GM12874 (cell line): Measurements from ENCODE around the gene SLC38A2.

Experiments
- TF ChIP-seq, protein P1 (sequence below): IDR thresholded peaks from 2 replicates; pipeline ENCODE4 v1.5.1; 2011; ENCODE audit warnings: low read depth, mild to moderate bottlenecking, control low read depth, low read length, moderate library complexity; ENCODE audit not compliant: insufficient read depth

The SLC38A2 gene

GRCh38 chr12:46320731-46321130, 51.8 kb downstream of the SLC38A2 start:
- TF ChIP-seq, protein P1, sequence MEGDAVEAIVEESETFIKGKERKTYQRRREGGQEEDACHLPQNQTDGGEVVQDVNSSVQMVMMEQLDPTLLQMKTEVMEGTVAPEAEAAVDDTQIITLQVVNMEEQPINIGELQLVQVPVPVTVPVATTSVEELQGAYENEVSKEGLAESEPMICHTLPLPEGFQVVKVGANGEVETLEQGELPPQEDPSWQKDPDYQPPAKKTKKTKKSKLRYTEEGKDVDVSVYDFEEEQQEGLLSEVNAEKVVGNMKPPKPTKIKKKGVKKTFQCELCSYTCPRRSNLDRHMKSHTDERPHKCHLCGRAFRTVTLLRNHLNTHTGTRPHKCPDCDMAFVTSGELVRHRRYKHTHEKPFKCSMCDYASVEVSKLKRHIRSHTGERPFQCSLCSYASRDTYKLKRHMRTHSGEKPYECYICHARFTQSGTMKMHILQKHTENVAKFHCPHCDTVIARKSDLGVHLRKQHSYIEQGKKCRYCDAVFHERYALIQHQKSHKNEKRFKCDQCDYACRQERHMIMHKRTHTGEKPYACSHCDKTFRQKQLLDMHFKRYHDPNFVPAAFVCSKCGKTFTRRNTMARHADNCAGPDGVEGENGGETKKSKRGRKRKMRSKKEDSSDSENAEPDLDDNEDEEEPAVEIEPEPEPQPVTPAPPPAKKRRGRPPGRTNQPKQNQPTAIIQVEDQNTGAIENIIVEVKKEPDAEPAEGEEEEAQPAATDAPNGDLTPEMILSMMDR = no peak

- TF ChIP-seq, protein P1 = no peak
These were observed 54.5 kb downstream of the SLC38A2 start for GRCh38 chr12:46318037-46318436.
